ENCODE results near the gene MGAT3. TPM values are rescaled to one million over a fixed set of nuclear protein-coding genes. Genes with fewer than 3 reads are reported as not detected.

MGAT3 gene
- total RNA-seq, 2 experiments from 2014 or later, result 16.3 to 44.3 TPM

DNA sequence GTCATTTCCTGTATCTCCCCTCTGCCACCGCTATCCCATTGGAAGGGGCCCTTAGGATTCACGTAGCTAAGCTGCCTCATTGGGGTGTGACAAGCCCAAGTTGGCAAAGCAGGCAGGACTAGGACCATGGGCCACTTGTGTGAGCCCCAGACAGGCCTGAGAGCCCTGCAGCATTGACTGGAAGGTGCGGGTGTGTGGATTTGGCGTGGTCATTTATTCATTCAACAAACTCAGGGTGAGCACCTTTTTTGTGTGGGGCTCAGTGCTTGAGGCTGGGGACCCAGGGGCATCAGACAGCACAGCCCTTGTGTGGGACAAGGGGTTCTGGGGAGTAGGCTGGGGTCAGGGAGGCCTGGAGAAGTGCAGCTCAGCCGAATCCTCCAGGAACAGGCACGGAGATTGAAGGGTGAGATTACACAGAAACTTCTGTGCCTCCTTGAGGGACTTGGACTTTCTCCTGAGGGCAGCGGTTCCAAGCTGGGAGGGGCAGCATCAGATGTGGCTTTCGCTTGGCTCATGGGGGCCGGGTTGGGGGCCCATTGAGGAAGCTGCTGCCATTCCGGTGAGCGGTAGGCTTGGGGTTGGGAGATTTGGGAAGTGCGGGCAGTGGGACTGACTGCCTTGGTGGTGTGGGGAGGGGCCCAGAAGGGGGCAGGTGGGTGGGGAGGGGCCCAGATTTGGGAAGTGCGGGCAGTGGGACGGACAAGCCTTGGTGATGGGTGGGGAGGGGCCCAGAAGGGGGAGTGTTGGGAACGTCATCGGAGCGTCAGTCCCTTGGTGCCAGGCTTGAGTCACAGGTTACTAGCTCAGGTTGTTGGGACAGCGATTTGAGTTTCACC is 11.9 kb downstream of the MGAT3 start:
- ChIA-PET CTCF (ENCODE audit: unreplicated experiment) (interaction anchor here (1.0 to 1.4 kb wide), 2 partner anchors 25 to 69 kb away, joined by 4 to 5 read pairs; partner anchors contain the start of gene TAB1), POLR2A (no interaction called here)
- peak overlapping the region; percentile 93 for H3K27ac ChIP-seq (ENCODE audit: low read depth, low read length, poor library complexity, severe bottlenecking)
- peaks cover 6% of the 10 kb centered on the region; the same call in 1 of the 2 replicates for H4K20me1 ChIP-seq (ENCODE audit: insufficient read depth, low read length)
- H3K79me2 ChIP-seq (ENCODE audit: insufficient read depth, low read depth, low read length), result peaks cover 50% of the 10 kb centered on the region; the same call in 1 of the 2 replicates
- H3K4me3 ChIP-seq (ENCODE audit: low read depth, low read length, poor library complexity, severe bottlenecking), result no peak overlapping the region
- H2AFZ ChIP-seq (ENCODE audit: low read length), result no peak overlapping the region
- no peaks in the 10 kb centered on the region for H3K9me3 ChIP-seq (ENCODE audit: low read length)
- peaks cover 37% of the 10 kb centered on the region; the same call in 1 of the 2 replicates for H3K36me3 ChIP-seq (ENCODE audit: insufficient read depth, low read length)
- BruUV-seq (replicated peaks), result no TSS peak
- intact Hi-C loops (cut with micrococcal nuclease; ENCODE audit: unreplicated experiment), result no loop called here
- no peak for DNase-seq (ENCODE audit: low spot score)
- H3K4me1 ChIP-seq (ENCODE audit: insufficient read depth, low read length, poor library complexity, severe bottlenecking), result peaks cover 100% of the 10 kb centered on the region
- TF ChIP-seq, protein P1, sequence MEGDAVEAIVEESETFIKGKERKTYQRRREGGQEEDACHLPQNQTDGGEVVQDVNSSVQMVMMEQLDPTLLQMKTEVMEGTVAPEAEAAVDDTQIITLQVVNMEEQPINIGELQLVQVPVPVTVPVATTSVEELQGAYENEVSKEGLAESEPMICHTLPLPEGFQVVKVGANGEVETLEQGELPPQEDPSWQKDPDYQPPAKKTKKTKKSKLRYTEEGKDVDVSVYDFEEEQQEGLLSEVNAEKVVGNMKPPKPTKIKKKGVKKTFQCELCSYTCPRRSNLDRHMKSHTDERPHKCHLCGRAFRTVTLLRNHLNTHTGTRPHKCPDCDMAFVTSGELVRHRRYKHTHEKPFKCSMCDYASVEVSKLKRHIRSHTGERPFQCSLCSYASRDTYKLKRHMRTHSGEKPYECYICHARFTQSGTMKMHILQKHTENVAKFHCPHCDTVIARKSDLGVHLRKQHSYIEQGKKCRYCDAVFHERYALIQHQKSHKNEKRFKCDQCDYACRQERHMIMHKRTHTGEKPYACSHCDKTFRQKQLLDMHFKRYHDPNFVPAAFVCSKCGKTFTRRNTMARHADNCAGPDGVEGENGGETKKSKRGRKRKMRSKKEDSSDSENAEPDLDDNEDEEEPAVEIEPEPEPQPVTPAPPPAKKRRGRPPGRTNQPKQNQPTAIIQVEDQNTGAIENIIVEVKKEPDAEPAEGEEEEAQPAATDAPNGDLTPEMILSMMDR (conservative IDR thresholded peaks at IDR 0.05; ENCODE audit: low read length), result no peak
- no peak for TF ChIP-seq EZH2phosphoT487 (IDR thresholded peaks at IDR 0.05; ENCODE audit: borderline replicate concordance, low read depth, low read length)
- no peaks in the 10 kb centered on the region for H3K9me2 ChIP-seq (ENCODE audit: insufficient read depth, low read length)
- peak overlapping the region; percentile 76 for H3K4me2 ChIP-seq (ENCODE audit: low read length)

DNA sequence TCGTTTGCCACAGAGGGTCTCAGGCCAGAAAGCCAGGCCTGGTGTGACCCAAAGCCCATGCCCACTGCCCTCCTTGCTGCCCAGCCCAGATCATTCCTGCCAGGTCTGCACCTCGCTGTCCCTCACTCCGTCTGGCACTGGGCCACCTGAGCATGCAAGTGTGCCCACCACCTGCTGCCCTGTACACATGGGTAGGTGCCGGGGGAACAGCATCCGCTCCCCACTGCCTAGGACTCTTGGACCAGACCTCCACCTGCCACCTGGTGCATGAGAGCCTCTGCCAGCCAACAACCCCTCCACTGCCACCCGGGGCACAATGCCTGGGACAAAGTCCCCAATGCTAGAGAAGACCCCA is 12.5 kb downstream of the MGAT3 start:
- intact Hi-C loops (cut with micrococcal nuclease; ENCODE audit: unreplicated experiment), result no loop called here
- POLR2A ChIA-PET, result no interaction called here
- no peak overlapping the region for H2AFZ ChIP-seq (ENCODE audit: low read length)
- BruUV-seq (replicated peaks), result no TSS peak
- no peak overlapping the region for H3K4me3 ChIP-seq (ENCODE audit: low read depth, low read length, poor library complexity, severe bottlenecking)
- no peak for DNase-seq (ENCODE audit: low spot score)
- peaks cover 31% of the 10 kb centered on the region; the same call in 1 of the 2 replicates for H3K36me3 ChIP-seq (ENCODE audit: insufficient read depth, low read length)
- peak overlapping the region; percentile 76 for H3K4me2 ChIP-seq (ENCODE audit: low read length)
- no peaks in the 10 kb centered on the region for H3K9me2 ChIP-seq (ENCODE audit: insufficient read depth, low read length)
- H3K27ac ChIP-seq (ENCODE audit: low read depth, low read length, poor library complexity, severe bottlenecking), result peak overlapping the region; percentile 66
- TF ChIP-seq, protein P1 (conservative IDR thresholded peaks at IDR 0.05; ENCODE audit: low read length), result no peak
- TF ChIP-seq EZH2phosphoT487 (IDR thresholded peaks at IDR 0.05; ENCODE audit: borderline replicate concordance, low read depth, low read length), result no peak
- CTCF ChIA-PET (ENCODE audit: unreplicated experiment), result interaction anchor here (1.4 kb wide), 1 partner anchor 70 kb away, joined by 5 read pairs; the partner anchor contains the start of gene TAB1
- peaks cover 6% of the 10 kb centered on the region; the same call in 1 of the 2 replicates for H4K20me1 ChIP-seq (ENCODE audit: insufficient read depth, low read length)
- H3K4me1 ChIP-seq (ENCODE audit: insufficient read depth, low read length, poor library complexity, severe bottlenecking), result peaks cover 100% of the 10 kb centered on the region
- no peaks in the 10 kb centered on the region for H3K9me3 ChIP-seq (ENCODE audit: low read length)
- H3K79me2 ChIP-seq (ENCODE audit: insufficient read depth, low read depth, low read length), result peaks cover 45% of the 10 kb centered on the region; the same call in 1 of the 2 replicates

Measured in OCI-LY7 (cell line).